H9 (cell line): Measurements from ENCODE around the gene GRID2. TPM values are rescaled to one million over a fixed set of nuclear protein-coding genes. Genes with fewer than 3 reads are reported as not detected.

Experiments
- DNase-seq: peaks from one replicate; pipeline ENCODE4 v3.0.0-alpha.2; 2017
- H2AFZ ChIP-seq: one replicate; pipeline ENCODE4 v1.6.1; 2013; ENCODE audit warnings: mild to moderate bottlenecking, low read length, control low read depth, moderate library complexity
- H2AK5ac ChIP-seq: 2 replicates; pipeline ENCODE4 v1.6.1; 2013; ENCODE audit warnings: low read length, control low read depth, mixed read lengths; ENCODE audit not compliant: insufficient read length
- H2BK120ac ChIP-seq: one replicate; pipeline ENCODE4 v1.6.1; 2013; ENCODE audit warnings: low read depth, mild to moderate bottlenecking, low read length, control low read depth, inconsistent platforms; ENCODE audit not compliant: poor library complexity, severe bottlenecking
- H2BK12ac ChIP-seq: 2 replicates; pipeline ENCODE4 v1.6.1; 2013; ENCODE audit warnings: low read length, control low read depth, mixed read lengths, low read depth; ENCODE audit not compliant: insufficient read length
- H2BK15ac ChIP-seq: 2 replicates; pipeline ENCODE4 v1.6.1; 2013; ENCODE audit warnings: low read depth, low read length, control low read depth
- H2BK20ac ChIP-seq: one replicate; pipeline ENCODE4 v1.6.1; 2013; ENCODE audit warnings: low read depth, mild to moderate bottlenecking, low read length, control low read depth, inconsistent platforms; ENCODE audit not compliant: poor library complexity, severe bottlenecking
- H2BK5ac ChIP-seq: 2 replicates; pipeline ENCODE4 v1.6.1; 2013; ENCODE audit warnings: low read length, control low read depth, mixed read lengths; ENCODE audit not compliant: insufficient read length
- H3K14ac ChIP-seq: 2 replicates; pipeline ENCODE4 v1.6.1; 2013; ENCODE audit warnings: low read length, control low read depth; ENCODE audit not compliant: insufficient read depth
- H3K18ac ChIP-seq: 2 replicates; pipeline ENCODE4 v1.6.1; 2013; ENCODE audit warnings: low read depth, mild to moderate bottlenecking, mixed read lengths, low read length, control low read depth; ENCODE audit not compliant: insufficient read length
- H3K23ac ChIP-seq: 2 replicates; pipeline ENCODE4 v1.6.1; 2013; ENCODE audit warnings: low read length, control low read depth, mixed read lengths, low read depth; ENCODE audit not compliant: insufficient read length
- H3K23me2 ChIP-seq: 2 replicates; pipeline ENCODE4 v1.6.1; 2013; ENCODE audit warnings: low read depth, mild to moderate bottlenecking, mixed read lengths, low read length, control low read depth; ENCODE audit not compliant: insufficient read length, poor library complexity, severe bottlenecking
- H3K27ac ChIP-seq: 2 replicates; pipeline ENCODE4 v1.5.1; 2013; ENCODE audit warnings: low read length, control low read depth, mixed read lengths, low read depth; ENCODE audit not compliant: insufficient read length
- H3K27me3 ChIP-seq: 2 replicates; pipeline ENCODE4 v1.6.1; 2013; ENCODE audit warnings: low read length, control low read depth, inconsistent platforms; ENCODE audit not compliant: insufficient read depth
- H3K4ac ChIP-seq: 2 replicates; pipeline ENCODE4 v1.6.1; 2013; ENCODE audit warnings: low read depth, mild to moderate bottlenecking, control low read depth, inconsistent platforms, low read length, moderate library complexity
- H3K4me1 ChIP-seq: 2 replicates; pipeline ENCODE4 v1.6.1; 2013; ENCODE audit warnings: low read length, control low read depth, inconsistent platforms; ENCODE audit not compliant: insufficient read depth
- H3K4me2 ChIP-seq: 2 replicates; pipeline ENCODE4 v1.6.1; 2013; ENCODE audit warnings: low read length, control low read depth, mixed read lengths; ENCODE audit not compliant: insufficient read length, insufficient read depth
- H3K56ac ChIP-seq: 2 replicates; pipeline ENCODE4 v1.6.1; 2013; ENCODE audit warnings: low read depth, mild to moderate bottlenecking, mixed read lengths, low read length, control low read depth; ENCODE audit not compliant: insufficient read length
- H3K79me1 ChIP-seq: 2 replicates; pipeline ENCODE4 v1.6.1; 2013; ENCODE audit warnings: low read depth, mild to moderate bottlenecking, moderate library complexity, low read length, control low read depth, inconsistent platforms; ENCODE audit not compliant: insufficient read depth, poor library complexity, severe bottlenecking
- H3K79me2 ChIP-seq: 2 replicates; pipeline ENCODE4 v1.6.1; 2013; ENCODE audit warnings: low read length, control low read depth, inconsistent platforms; ENCODE audit not compliant: insufficient read depth
- H3K9ac ChIP-seq: 2 replicates; pipeline ENCODE4 v1.6.1; 2013; ENCODE audit warnings: low read length, control low read depth, mixed read lengths; ENCODE audit not compliant: insufficient read length; ENCODE audit errors: extremely low read depth
- H3K9me3 ChIP-seq: one replicate; pipeline ENCODE4 v1.6.1; 2013; ENCODE audit warnings: low read depth, low read length, inconsistent platforms; ENCODE audit not compliant: control insufficient read depth
- H3T11ph ChIP-seq: one replicate; pipeline ENCODE4 v1.6.1; 2013; ENCODE audit warnings: mild to moderate bottlenecking, low read length, control low read depth, inconsistent platforms
- H4K20me1 ChIP-seq: one replicate; pipeline ENCODE4 v1.6.1; 2013; ENCODE audit not compliant: control insufficient read depth, insufficient read length, insufficient read depth
- H4K5ac ChIP-seq: 2 replicates; pipeline ENCODE4 v1.6.1; 2013; ENCODE audit warnings: low read depth, mild to moderate bottlenecking, mixed read lengths, low read length, control low read depth; ENCODE audit not compliant: insufficient read length
- H4K8ac ChIP-seq: replicated peaks from 2 replicates; pipeline ENCODE4 v1.6.1; 2013; ENCODE audit warnings: low read length, control low read depth, mixed read lengths, low read depth; ENCODE audit not compliant: insufficient read length
- H4K91ac ChIP-seq: 2 replicates; pipeline ENCODE4 v1.6.1; 2013; ENCODE audit warnings: low read depth, mild to moderate bottlenecking, moderate library complexity, mixed read lengths, low read length, control low read depth; ENCODE audit not compliant: insufficient read length
- H3K27ac Mint-ChIP-seq, 3 experiments: 2 replicates in 2 of 3; 3 replicates in 1 of 3; pipeline ENCODE4 v1.8.0; 2020 to 2021; ENCODE audit warnings: mixed read lengths in 3 of 3, mild to moderate bottlenecking in 1 of 3, moderate library complexity in 1 of 3
- H3K27me3 Mint-ChIP-seq: 2 replicates; pipeline ENCODE4 v1.8.0; 2021; ENCODE audit warnings: low read depth, mild to moderate bottlenecking, moderate library complexity, mixed read lengths
- H3K36me3 Mint-ChIP-seq, 3 experiments: 2 replicates in 2 of 3; 3 replicates in 1 of 3; pipeline ENCODE4 v1.8.0; 2020 to 2021; ENCODE audit warnings: low read depth in 3 of 3, mixed read lengths in 3 of 3; ENCODE audit not compliant: insufficient read depth in 1 of 3
- H3K4me1 Mint-ChIP-seq, 2 experiments: 2 replicates each; pipeline ENCODE4 v1.8.0; 2020; ENCODE audit warnings: mixed read lengths in 2 of 2
- H3K4me3 Mint-ChIP-seq, 2 experiments: 2 replicates in 1 of 2; 3 replicates in 1 of 2; pipeline ENCODE4 v1.8.0; 2020 to 2021; ENCODE audit warnings: mild to moderate bottlenecking in 2 of 2, mixed read lengths in 2 of 2, moderate library complexity in 1 of 2
- H3K9me3 Mint-ChIP-seq, 2 experiments: 2 replicates in 1 of 2; 3 replicates in 1 of 2; pipeline ENCODE4 v1.8.0; 2020; ENCODE audit warnings: mild to moderate bottlenecking in 2 of 2, mixed read lengths in 2 of 2, moderate library complexity in 1 of 2
- CTCF ChIP-seq: fragments of 200-600 bp; sonication (generic); conservative IDR thresholded peaks from 3 replicates; pipeline ENCODE4 v1.8.0; 2021; ENCODE audit warnings: antibody characterized with exemption, mild to moderate bottlenecking
- WGBS: extraction: QIAGEN DNeasy Blood & Tissue Kit; methylation state at CpG from one replicate; pipeline ENCODE4 v1.1.7; 2013; ENCODE audit warnings: missing lambda C conversion rate, low lambda C conversion rate, mixed read lengths; ENCODE audit not compliant: insufficient read length; ENCODE audit errors: extremely low coverage; 5-methylcytosine and 5-hydroxymethylcytosine counted together
- total RNA-seq: library from RNA; stranded (reverse); gene quantifications from 2 replicates; pipeline ENCODE4 v1.2.1, GENCODE V29; 2021

The GRID2 gene
- total RNA-seq, 1 experiment from 2014 or later, result 21.8 TPM

GRCh38 chr4:93370256-93370655, 1066.5 kb downstream of the GRID2 start:
- no CpG with 5 or more reads among the region's 6 CpGs for WGBS
- H3K79me1 ChIP-seq, result no peaks in the 10 kb centered on the region
- no peak overlapping the region for H3K4me2 ChIP-seq
- H3K4ac ChIP-seq, result no peak overlapping the region
- no peak overlapping the region for H2BK5ac ChIP-seq
- no peak overlapping the region for H3K4me3 Mint-ChIP-seq
- H3K27me3 Mint-ChIP-seq, result peaks cover 6% of the 10 kb centered on the region
- DNase-seq, result no peak
- H3K9ac ChIP-seq, result no peak overlapping the region
- H2BK15ac ChIP-seq, result no peak overlapping the region
- H3K56ac ChIP-seq, result no peak overlapping the region
- H3K27ac ChIP-seq, result no peak overlapping the region
- no peaks in the 10 kb centered on the region for H3K79me2 ChIP-seq
- H2AK5ac ChIP-seq, result no peak overlapping the region
- no peak overlapping the region for H2AFZ ChIP-seq
- H3K4me1 ChIP-seq, result no peaks in the 10 kb centered on the region; the same call in 1 of the 2 replicates
- H3K27me3 ChIP-seq, result no peaks in the 10 kb centered on the region
- H3K23ac ChIP-seq, result no peak overlapping the region
- no peak overlapping the region for H4K91ac ChIP-seq
- no peaks in the 10 kb centered on the region for H4K20me1 ChIP-seq
- no peaks in the 10 kb centered on the region for H3K23me2 ChIP-seq
- H3K4me1 Mint-ChIP-seq, result peaks cover 26 to 27% of the 10 kb centered on the region in 2 experiments
- H2BK20ac ChIP-seq, result no peak overlapping the region
- H3K9me3 Mint-ChIP-seq, result no peaks in the 10 kb centered on the region
- no peaks in the 10 kb centered on the region for H3K36me3 Mint-ChIP-seq
- H3K27ac Mint-ChIP-seq, result no peak overlapping the region
- H3K18ac ChIP-seq, result no peak overlapping the region
- H3T11ph ChIP-seq, result no peak overlapping the region
- H2BK12ac ChIP-seq, result no peak overlapping the region
- no peak overlapping the region for H3K14ac ChIP-seq
- H2BK120ac ChIP-seq, result no peak overlapping the region
- H4K8ac ChIP-seq, result no peak overlapping the region
- H3K9me3 ChIP-seq, result no peaks in the 10 kb centered on the region
- no peak overlapping the region for H4K5ac ChIP-seq
- no peak for TF ChIP-seq CTCF
